ENCODE measurements around the gene RASGRF1.

DNA sequence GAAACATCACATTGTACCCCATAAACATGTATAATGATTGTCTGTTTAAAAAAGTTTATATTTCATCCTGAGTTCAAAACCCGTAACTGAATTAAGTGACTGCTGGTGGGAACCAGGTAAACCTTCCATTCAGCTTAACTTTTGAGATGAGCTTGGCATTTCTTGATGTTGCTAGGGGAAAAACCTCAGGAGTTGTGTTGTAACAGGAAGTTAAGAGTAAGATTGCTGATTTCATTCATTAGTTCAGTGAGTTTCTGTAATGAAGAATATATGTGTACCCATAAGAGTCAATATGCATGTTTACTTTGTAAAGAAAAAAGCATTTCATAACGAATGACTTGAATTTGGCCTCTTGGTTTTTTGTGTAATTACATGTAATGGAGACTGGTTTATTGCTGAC, 178.3 kb downstream of the RASGRF1 start:
- TF ChIP-seq, protein P1, sequence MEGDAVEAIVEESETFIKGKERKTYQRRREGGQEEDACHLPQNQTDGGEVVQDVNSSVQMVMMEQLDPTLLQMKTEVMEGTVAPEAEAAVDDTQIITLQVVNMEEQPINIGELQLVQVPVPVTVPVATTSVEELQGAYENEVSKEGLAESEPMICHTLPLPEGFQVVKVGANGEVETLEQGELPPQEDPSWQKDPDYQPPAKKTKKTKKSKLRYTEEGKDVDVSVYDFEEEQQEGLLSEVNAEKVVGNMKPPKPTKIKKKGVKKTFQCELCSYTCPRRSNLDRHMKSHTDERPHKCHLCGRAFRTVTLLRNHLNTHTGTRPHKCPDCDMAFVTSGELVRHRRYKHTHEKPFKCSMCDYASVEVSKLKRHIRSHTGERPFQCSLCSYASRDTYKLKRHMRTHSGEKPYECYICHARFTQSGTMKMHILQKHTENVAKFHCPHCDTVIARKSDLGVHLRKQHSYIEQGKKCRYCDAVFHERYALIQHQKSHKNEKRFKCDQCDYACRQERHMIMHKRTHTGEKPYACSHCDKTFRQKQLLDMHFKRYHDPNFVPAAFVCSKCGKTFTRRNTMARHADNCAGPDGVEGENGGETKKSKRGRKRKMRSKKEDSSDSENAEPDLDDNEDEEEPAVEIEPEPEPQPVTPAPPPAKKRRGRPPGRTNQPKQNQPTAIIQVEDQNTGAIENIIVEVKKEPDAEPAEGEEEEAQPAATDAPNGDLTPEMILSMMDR (IDR thresholded peaks at IDR 0.05), result no peak
- TF ChIP-seq EP300 (IDR thresholded peaks at IDR 0.05), result no peak
